CD4-positive, alpha-beta T cell treated with Interferon gamma for 1 hour (primary cell): ENCODE data around the gene PGA5.
"Not testable (repeated sequence)": the region's sequence is repeated elsewhere in the genome, so short reads cannot be mapped to it uniquely, and the experiment has no call there.

Experiments used
- DNase-seq: peaks from one replicate; pipeline ENCODE4 v3.0.0-alpha.2; 2020

PGA5 gene

DNA sequence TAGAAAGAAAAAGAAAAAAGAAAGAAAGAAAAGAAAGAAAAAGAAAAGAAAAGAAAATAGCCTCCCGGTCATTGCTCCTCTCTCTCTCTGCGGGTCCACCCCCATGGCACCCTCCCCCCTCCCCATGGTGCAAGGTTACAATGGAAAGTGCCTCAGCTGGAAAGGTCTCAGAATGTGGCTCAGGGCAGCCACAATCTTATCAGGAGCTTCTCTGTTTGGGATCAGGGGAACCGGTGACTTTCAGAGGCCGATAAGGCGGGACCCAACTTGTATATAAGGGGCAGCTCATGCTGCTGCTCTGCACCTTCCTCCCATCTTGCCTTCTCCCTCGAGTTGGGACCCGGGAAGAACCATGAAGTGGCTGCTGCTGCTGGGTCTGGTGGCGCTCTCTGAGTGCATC is at the start of gene PGA5:
PGA5 (plus strand) TSS at position 301 of the 400 bp plus-strand sequence; CDS start at position 353, 52 bp downstream.
- DNase-seq = not testable (repeated sequence)

DNA sequence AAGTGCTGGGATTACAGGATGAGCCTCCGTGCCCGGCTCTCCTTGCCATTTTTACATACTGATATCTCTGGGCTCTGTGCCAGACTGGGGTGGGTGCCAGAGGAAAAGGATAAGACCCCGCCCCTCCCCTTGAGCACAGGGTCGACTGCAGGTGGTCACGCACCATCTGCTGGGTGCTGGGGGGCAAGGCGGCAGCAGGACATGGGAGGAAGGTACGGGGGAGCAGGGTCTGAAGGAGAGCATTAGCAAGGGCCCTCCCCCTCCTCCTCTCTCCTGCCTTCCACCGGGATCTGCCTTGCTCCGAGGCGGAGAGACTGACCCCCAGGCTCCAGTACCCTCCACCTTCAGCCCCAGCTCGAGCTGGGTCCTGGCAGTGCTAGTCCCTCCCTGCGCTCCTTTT is 47.4 kb upstream of the PGA5 start:
- no peak for DNase-seq

DNA sequence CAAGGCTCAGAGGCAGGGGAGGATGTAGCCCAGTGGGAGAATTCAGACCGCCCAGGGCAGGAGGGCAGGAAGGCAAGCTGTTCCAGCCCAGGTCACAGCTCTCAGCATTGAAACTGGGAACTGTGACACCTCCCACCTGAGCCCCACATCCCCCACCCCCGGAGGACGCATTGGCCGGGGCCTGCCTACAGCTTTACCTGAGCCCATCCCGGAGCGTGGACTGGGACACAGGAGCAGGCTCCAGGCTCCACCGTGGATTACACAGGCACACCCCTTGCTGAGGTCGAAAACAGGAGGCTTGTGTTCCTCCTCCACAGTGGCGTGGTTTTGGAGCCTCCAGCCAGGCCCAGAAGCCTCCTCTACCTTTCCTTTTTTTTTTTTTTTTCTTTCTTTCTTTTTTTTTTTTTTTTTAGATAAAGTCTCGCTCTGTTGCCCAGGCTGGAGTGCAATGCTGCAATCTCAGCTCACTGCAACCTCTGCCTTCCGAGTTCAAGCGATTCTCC is 46.8 kb upstream of the PGA5 start:
- DNase-seq = no peak

DNA sequence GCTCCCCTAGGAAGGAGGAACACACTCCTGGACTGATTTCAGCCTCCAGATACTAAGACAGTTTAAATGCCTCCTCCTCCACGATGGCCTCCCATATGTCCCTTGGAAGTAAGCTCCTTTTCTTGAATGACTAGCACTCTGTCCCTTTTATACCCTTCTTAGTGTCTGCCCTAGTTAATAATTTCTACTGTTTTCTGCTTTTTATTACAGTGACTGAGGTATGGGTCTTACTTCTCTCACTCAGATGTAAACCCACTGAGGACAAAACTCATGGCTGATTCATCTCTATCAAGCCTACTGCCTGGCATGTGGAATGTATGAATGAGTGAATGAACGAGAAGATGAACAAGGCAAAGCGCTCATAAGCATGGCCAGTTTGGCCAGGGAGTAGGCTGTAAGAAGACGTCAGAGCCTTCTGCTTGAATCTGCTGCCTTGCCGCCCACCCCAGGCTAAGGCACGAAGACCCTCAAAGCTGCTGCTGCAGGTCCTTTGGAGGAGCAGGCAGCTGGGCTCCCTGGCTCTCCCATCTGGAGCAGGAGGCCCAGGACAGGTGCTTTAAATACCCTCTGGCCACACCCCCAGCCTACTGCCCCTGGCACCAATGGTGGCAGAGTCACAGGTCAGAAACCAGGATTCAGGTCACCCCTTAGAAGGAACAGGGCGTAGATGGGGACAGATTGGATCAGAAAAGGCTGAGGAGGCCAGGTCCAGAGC is 45.8 kb upstream of the PGA5 start:
- DNase-seq = no peak

DNA sequence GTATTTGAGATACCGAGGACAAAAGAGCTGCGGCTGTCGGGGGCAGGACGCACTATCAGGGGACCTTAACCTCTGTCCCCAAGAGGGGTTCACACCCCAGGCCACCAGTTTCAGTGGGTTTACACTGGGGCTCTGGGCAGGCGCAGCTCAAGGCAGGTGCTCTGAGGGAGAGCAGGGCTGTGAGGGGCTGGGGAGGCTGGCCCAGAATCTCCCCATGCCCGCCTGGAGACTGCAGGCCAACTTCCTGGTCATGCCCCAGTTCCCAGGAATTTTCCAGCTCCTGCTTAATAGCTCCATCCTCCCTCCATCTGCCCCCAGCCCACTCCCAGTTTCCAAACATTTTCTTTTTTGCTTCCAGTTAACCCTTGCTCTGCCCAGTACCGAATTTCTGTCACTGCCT is 45.3 kb upstream of the PGA5 start:
- no peak for DNase-seq

DNA sequence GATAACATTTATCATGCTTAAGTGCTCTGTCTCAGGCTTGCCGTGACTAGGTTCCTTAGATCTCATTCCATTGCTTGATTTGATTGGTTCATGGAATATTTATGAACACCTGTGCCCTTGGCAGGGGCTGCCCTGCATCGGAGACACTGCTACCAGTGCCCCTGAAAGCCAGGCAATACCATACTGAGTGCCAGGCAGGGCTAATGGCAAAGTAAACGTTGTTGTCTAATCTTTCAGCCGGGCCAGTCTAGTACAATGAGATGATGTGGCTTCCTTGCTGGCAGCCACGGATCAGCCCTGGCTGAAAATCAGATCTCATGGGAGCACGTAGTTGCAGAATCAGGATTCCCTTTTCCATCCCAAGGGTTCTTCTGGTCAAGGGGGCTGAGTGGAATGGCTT is 42.6 kb upstream of the PGA5 start:
- no peak for DNase-seq

DNA sequence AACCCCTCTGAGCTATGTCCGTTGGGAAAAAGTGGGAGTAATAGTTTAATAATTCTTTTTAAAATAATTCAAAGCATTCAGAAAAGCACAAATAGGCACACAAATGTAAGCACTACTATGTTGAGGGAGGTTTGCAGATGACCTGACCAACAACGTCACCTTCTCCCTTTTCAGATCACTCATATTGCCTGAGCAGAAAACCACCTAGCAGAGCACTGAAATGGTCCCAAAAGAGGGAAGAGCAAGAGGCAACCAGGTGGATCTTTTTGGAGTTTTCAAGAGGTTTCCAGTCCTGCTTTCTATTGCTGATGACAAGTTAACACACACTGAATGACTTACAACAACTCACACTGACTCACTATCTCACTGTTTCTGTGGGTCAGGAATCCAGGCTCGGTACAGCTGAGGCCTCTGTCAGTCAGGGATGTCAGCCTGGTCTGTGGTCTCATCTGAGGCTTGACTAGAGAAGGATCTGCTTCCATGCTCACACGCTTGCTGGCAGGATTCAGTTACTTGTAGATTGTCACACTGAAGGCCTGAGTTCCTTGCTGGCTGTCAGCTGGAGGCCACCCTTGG is 41.9 kb upstream of the PGA5 start:
- no peak for DNase-seq

DNA sequence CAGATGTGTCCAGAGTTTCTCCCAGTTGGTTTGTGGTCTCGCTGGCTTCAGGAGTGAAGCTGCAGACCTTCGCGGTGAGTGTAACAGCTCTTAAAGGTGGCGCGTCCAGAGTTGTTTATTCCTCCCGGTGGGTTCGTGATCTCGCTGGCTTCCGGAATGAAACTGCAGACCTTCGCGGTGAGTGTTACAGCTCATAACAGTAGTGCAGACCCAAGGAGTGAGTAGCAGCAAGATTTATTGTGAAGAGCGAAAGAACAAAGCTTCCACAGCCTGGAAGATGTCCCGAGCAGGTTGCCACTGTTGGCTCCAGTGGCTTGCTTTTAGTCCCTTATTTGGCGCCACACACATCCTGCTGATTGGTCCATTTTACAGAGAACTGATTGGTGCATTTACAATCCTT is 39.5 kb upstream of the PGA5 start:
- DNase-seq = no peak

DNA sequence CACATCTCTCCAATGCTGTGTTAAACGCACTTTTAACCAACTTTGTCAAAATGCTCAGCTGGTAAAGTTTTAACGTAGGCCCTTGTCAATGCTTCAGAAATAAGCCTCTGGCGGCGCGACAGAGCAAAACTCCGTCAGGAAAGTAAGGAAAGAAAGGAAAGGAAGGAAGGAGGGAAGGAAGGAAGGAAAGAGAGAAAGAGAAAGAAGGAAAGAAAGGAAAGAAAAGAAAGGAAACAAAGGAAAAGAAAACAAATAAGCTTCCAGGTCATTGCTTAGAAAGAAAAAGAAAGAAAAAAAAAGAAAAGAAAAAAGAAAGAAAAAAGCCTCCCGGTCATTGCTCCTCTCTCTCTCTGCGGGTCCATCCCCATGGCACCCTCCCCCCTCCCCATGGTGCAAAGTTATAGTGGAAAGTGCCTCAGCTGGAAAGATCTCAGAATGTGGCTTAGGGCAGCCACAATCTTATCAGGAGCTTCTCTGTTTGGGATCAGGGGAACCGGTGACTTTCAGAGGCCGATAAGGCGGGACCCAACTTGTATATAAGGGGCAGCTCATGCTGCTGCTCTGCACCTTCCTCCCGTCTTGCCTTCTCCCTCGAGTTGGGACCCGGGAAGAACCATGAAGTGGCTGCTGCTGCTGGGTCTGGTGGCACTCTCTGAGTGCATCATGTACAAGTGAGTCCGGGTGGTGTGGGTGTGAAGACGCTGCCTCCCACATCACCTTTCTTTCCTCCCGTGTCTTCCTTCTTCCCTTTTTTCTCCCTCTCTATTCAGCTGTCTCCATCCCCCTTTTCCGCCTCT is 37.8 kb upstream of the PGA5 start, which contains the start of gene PGA3:
PGA3 (plus strand) TSS at position 566 of the 797 bp plus-strand sequence; CDS start at position 616, 50 bp downstream.
- not testable (repeated sequence) for DNase-seq

DNA sequence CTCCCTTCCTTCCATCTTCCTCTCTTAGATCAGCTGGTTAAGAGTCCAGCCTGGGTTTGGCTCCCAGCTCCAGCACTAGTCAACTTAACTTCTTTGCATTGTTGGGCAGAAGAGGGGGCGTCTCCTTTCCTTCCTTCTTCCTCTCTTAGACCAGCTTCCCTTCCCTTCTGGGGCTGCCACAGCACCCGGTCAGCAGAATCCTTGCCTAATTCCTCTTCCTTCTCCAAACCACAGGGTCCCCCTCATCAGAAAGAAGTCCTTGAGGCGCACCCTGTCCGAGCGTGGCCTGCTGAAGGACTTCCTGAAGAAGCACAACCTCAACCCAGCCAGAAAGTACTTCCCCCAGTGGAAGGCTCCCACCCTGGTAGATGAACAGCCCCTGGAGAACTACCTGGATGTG is 37.1 kb upstream of the PGA5 start:
- not testable (repeated sequence) for DNase-seq

DNA sequence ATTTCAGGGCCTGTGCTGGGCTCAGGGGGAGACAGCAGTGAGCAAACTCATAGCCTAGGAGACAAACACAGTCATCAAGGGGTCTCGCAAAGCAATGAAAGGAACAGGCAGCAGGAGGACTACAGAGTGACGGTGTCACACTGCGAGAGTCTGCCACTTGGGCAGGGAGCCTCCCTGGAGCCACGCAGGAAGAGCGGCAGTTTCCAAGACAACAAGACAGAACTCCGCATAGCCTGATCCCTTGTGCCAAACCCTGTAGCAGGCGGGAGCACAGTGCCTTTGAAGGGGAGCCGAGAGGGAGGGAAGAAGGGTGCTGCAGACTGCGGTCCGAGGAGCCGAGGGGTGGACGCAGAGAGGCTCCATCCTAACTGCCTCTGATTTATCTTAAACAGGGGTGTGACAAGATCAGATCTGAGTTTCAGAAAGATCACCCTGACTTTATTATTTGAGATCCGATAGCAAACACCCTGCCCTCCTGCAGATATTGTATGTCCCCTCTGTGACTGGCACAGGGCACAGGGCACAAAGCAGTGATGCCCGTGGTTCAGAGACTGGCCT is 36.4 kb upstream of the PGA5 start:
- not testable (repeated sequence) for DNase-seq

DNA sequence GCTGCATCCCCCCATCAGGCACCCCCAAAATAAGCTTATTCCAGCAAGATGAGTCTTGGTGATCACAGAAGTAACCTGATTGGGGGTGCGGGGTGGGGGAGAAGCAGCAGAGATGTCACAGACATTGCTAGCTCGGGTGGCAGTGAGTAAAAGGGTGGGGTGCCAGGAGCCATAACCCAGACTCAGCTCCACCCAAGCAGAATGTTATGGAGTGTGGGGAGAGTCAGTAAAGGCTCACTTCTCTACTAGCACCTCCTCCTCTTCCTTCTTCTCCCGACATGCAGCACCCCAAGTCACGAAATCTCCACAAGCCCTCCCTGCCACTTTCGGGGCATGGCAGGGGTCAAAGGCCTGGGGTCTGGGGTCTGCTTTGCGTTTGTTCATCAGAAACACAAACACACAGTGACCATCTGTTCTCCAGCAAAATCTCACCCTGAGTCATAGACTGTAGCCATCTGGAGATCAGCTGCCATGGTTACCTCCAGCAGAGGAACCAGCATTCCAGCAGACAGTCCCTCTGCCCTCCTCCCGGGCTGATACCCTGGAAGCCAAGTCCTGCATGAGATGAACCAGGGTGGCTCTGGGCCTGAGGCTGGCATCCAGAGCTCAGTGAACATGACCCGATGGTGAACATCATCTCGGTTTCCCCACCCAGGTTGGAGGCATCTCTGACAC is 33.2 kb upstream of the PGA5 start:
- DNase-seq = not testable (repeated sequence)

DNA sequence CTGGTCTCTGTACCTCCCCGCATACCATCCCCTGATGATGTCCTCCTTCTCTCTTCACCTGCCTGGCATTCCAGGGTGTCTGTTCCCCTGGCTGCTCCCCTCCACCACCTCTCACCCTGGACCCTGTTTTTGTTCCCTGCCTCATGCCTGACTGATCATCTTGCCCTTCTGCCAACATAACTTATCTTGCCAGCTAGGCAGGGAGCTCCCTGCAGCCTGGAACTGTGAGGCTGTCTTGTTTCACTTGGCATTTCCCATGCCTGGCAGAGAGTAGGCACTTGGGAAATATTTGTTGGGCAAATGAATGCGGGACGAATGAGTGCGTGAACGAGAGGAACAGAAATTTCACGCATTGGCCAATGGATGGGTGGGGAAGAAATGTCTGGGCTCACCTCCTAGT is 30.3 kb upstream of the PGA5 start:
- not testable (repeated sequence) for DNase-seq

DNA sequence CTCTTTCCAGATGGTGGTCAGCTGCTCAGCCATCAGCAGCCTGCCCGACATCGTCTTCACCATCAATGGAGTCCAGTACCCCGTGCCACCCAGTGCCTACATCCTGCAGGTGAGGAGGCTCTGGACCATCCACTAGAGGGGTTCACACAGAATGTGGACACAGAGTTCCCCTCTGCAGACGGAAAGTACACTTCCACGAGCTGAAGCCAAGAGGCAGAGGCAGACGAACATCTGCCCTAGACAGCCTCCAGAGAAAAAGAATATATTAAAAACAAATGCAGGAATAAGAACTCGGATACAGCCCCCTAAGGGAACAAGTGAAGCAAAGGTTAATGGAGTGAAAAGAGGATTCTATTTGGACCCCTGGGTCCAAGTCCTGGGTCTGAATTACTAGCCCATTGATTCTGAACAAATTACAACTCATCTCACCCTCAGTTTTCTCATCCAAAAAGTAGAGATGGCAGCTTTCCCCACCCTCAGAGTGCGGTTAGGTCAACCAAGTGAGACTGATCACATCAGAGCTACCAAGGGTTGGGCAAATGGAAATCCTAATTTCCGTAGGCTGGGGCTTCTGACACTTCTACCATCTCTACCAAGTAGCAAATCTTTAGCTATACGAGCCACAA is 29.5 kb upstream of the PGA5 start:
- DNase-seq = not testable (repeated sequence)

DNA sequence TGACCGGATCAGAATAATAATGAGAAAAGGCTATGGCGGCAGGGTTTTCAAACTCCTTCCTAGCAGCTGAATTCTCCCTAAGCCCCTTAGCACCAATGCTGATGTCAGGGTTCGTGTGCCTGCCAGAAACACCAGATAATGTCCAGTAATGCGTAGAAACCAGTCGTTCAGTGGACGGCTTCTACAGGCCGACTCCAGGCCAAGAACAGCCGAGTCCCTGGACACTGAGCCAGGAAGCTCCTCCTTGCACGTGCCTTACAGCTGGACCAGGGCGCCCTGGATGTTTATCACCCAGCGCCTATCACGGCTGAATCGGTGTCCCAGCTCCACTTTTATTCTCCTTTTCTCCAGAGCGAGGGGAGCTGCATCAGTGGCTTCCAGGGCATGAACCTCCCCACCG is 28.8 kb upstream of the PGA5 start:
- DNase-seq = not testable (repeated sequence)

DNA sequence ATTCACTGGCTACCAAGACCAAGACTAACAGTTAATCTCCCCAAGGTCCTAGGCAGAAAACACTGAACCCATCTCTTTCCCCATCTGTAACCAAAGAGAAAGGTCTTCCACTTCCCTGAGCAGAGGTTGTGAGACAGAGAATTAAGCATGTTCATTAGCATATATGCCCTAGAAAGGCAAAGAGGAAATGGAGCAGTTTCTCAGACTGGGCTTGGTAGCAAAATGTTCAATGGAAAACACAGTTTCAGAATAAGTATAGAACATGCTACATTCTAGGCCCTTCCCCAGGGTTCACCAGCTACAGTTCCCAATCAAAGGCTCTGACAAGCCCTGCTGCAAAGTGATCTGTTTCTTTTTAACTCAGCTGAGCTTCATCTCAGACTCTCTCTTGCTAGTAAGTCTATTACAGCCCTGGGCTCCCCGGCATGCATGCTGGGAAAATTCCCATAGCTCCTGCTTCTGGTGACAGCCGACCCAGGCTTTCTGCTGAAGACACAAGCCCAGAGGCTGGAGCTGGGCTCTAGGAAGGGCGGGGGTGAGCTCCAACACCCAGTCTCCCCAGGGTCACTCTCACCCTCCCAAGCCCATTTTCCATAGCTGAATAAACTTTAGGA is 27.2 kb upstream of the PGA5 start:
- DNase-seq = not testable (repeated sequence)

DNA sequence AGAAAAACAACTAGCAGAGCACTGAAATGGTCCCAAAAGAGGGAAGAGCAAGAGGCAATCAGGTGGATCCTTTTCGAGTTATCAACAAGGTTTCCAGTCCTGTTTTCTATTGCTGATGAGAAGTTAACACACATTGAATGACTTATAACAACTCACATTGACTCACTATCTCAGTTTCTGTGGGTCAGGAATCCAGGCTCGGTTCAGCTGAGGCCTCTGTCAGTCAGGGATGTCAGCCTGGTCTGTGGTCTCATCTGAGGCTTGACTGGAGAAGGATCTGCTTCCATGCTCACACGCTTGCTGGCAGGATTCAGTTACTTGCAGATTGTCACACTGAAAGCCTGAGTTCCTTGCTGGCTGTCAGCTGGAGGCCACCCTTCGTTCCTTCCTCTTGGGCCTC is 22.7 kb upstream of the PGA5 start:
- not testable (repeated sequence) for DNase-seq

DNA sequence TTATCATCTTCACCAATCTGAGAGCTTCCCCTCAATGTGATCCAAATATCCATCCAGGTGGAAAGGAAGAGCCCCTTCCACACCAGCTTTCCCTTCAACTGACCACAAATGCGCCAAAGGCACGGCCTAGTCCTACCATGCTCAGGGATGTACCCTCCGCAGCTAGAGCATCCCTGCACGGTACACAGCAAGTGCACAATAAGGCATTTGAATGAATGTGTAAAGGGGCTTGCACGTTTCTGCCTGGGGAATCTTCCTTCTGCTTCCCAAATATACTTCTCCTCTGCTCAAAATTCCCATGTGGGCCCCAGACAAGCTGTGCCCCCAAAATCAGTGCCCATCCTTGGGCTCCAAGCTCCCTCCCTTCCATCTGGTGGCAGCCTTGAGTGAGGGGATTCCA is 22.0 kb upstream of the PGA5 start:
- DNase-seq = not testable (repeated sequence)

DNA sequence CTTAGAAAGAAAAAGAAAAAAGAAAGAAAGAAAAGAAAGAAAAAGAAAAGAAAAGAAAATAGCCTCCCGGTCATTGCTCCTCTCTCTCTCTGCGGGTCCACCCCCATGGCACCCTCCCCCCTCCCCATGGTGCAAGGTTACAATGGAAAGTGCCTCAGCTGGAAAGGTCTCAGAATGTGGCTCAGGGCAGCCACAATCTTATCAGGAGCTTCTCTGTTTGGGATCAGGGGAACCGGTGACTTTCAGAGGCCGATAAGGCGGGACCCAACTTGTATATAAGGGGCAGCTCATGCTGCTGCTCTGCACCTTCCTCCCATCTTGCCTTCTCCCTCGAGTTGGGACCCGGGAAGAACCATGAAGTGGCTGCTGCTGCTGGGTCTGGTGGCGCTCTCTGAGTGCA is 18.9 kb upstream of the PGA5 start, which contains the start of gene PGA4:
PGA4 (plus strand) TSS at position 301 of the 400 bp plus-strand sequence; CDS start at position 355, 54 bp downstream.
- not testable (repeated sequence) for DNase-seq

DNA sequence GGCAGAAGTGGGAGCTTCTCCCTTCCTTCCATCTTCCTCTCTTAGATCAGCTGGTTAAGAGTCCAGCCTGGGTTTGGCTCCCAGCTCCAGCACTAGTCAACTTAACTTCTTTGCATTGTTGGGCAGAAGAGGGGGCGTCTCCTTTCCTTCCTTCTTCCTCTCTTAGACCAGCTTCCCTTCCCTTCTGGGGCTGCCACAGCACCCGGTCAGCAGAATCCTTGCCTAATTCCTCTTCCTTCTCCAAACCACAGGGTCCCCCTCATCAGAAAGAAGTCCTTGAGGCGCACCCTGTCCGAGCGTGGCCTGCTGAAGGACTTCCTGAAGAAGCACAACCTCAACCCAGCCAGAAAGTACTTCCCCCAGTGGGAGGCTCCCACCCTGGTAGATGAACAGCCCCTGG is 18.3 kb upstream of the PGA5 start:
- not testable (repeated sequence) for DNase-seq

DNA sequence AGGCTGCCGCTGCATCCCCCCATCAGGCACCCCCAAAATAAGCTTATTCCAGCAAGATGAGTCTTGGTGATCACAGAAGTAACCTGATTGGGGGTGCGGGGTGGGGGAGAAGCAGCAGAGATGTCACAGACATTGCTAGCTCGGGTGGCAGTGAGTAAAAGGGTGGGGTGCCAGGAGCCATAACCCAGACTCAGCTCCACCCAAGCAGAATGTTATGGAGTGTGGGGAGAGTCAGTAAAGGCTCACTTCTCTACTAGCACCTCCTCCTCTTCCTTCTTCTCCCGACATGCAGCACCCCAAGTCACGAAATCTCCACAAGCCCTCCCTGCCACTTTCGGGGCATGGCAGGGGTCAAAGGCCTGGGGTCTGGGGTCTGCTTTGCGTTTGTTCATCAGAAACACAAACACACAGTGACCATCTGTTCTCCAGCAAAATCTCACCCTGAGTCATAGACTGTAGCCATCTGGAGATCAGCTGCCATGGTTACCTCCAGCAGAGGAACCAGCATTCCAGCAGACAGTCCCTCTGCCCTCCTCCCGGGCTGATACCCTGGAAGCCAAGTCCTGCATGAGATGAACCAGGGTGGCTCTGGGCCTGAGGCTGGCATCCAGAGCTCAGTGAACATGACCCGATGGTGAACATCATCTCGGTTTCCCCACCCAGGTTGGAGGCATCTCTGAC is 14.4 kb upstream of the PGA5 start:
- not testable (repeated sequence) for DNase-seq
